Loucy (cell line): Measurements from ENCODE around the gene ZFPL1.

ENCODE experiments used
- H2AFZ ChIP-seq: fragments of 200-600 bp; sonication (generic); 2 replicates; pipeline ENCODE4 v1.6.0; 2016; ENCODE audit warnings: antibody characterized with exemption, mild to moderate bottlenecking, low read length, moderate library complexity
- H3F3A ChIP-seq: fragments of 200-600 bp; 2 replicates; pipeline ENCODE4 v1.6.0; 2016; ENCODE audit warnings: antibody characterized with exemption, low read depth, mild to moderate bottlenecking
- H3K27me3 ChIP-seq: fragments of 200-600 bp; sonication (generic); 2 replicates; pipeline ENCODE4 v1.6.1; 2014; ENCODE audit warnings: low read length, mild to moderate bottlenecking; ENCODE audit not compliant: insufficient read depth, poor library complexity, severe bottlenecking
- H3K36me3 ChIP-seq: fragments of 200-600 bp; sonication (generic); 2 replicates; pipeline ENCODE4 v1.6.1; 2016; ENCODE audit warnings: low read length; ENCODE audit not compliant: insufficient read depth
- H3K4me1 ChIP-seq: fragments of 200-600 bp; sonication (generic); 2 replicates; pipeline ENCODE4 v1.5.1; 2014; ENCODE audit warnings: low read length, mild to moderate bottlenecking; ENCODE audit not compliant: insufficient read depth, poor library complexity, severe bottlenecking
- H3K4me2 ChIP-seq: fragments of 200-600 bp; sonication (generic); 2 replicates; pipeline ENCODE4 v1.6.0; 2014; ENCODE audit warnings: antibody characterized with exemption, low read length, low read depth, mild to moderate bottlenecking; ENCODE audit not compliant: poor library complexity, severe bottlenecking
- H3K4me3 ChIP-seq: fragments of 200-600 bp; sonication (generic); 2 replicates; pipeline ENCODE4 v1.5.1; 2014; ENCODE audit warnings: low read length, mild to moderate bottlenecking, mixed read lengths; ENCODE audit not compliant: poor library complexity, severe bottlenecking
- H3K79me2 ChIP-seq: fragments of 200-600 bp; sonication (generic); 2 replicates; pipeline ENCODE4 v1.6.1; 2014; ENCODE audit warnings: low read length; ENCODE audit not compliant: insufficient read depth
- H3K9ac ChIP-seq: fragments of 200-600 bp; sonication (generic); 2 replicates; pipeline ENCODE4 v1.6.0; 2014; ENCODE audit warnings: mild to moderate bottlenecking, low read depth, low read length, moderate library complexity; ENCODE audit not compliant: poor library complexity, severe bottlenecking
- H3K9me2 ChIP-seq: fragments of 200-600 bp; sonication (generic); replicated peaks from 2 replicates; pipeline ENCODE4 v1.6.1; 2016; ENCODE audit warnings: low read depth, low read length, mixed read lengths
- H3K9me3 ChIP-seq: fragments of 200-600 bp; sonication (generic); 2 replicates; pipeline ENCODE4 v1.6.1; 2014; ENCODE audit warnings: mild to moderate bottlenecking, antibody characterized with exemption, low read length, low read depth; ENCODE audit not compliant: insufficient read depth
- H4K20me1 ChIP-seq: fragments of 200-600 bp; sonication (generic); 2 replicates; pipeline ENCODE4 v1.6.0; 2014; ENCODE audit warnings: antibody characterized with exemption, low read length, mild to moderate bottlenecking; ENCODE audit not compliant: insufficient read depth, poor library complexity, severe bottlenecking
- CTCF ChIP-seq: fragments of 200-600 bp; sonication (generic); conservative IDR thresholded peaks from 2 replicates; pipeline ENCODE4 v1.5.1; 2014; ENCODE audit warnings: mild to moderate bottlenecking, antibody characterized with exemption, low read length
- EZH2phosphoT487 ChIP-seq: fragments of 200-600 bp; IDR thresholded peaks from 2 replicates; pipeline ENCODE4 v1.6.1; 2018; ENCODE audit warnings: antibody characterized with exemption, mild to moderate bottlenecking, moderate library complexity, borderline replicate concordance

ZFPL1 gene

GRCh38 chr11:65083834-65084597 lies at the start of gene ZFPL1, which contains the start of gene CDCA5:
TSS of gene ZFPL1 (plus strand) at chr11:65084222. CDS start at chr11:65084699, 477 bp downstream.
TSS of gene CDCA5 (minus strand) at chr11:65084040. CDS start at chr11:65083978, 62 bp downstream.
- Histone ChIP-seq H3F3A (no peaks in the 10 kb centered on the region), H3K4me1 (peaks cover 30% of the 10 kb centered on the region), H3K9ac (peak within 1 kb of the TSS; percentile 87), H3K27me3 (no peaks in the 10 kb centered on the region), H2AFZ (peak within 1 kb of the TSS; percentile 68), H3K9me3 (no peaks in the 10 kb centered on the region), H3K4me3 (peak within 1 kb of the TSS; percentile 82), H3K79me2 (peaks cover 66% of the 10 kb centered on the region), H3K9me2 (no peaks in the 10 kb centered on the region), H3K4me2 (peak within 1 kb of the TSS; percentile 95), H3K36me3 (peaks cover 12% of the 10 kb centered on the region; the same call in 1 of the 2 replicates), H4K20me1 (peaks cover 14% of the 10 kb centered on the region)
- TF ChIP-seq CTCF (no peak), EZH2phosphoT487 (no peak)

- H3K4me2 ChIP-seq: no peak overlapping the region
- no peaks in the 10 kb centered on the region for H3K9me3 ChIP-seq
- no peak overlapping the region for H3K4me3 ChIP-seq
- H3K27me3 ChIP-seq: no peaks in the 10 kb centered on the region
- TF ChIP-seq CTCF: no peak
- TF ChIP-seq EZH2phosphoT487: no peak
- no peaks in the 10 kb centered on the region for H4K20me1 ChIP-seq
- H3K36me3 ChIP-seq: no peaks in the 10 kb centered on the region; the same call in 1 of the 2 replicates
- H3K9me2 ChIP-seq: no peaks in the 10 kb centered on the region
- H3K9ac ChIP-seq: no peak overlapping the region
- H2AFZ ChIP-seq: no peak overlapping the region
- no peaks in the 10 kb centered on the region for H3K4me1 ChIP-seq
- H3K79me2 ChIP-seq: no peaks in the 10 kb centered on the region
- H3F3A ChIP-seq: no peaks in the 10 kb centered on the region
These were observed 49.6 kb upstream of the ZFPL1 start for GRCh38 chr11:65034423-65034822.

GRCh38 chr11:65035579-65035978 lies 48.4 kb upstream of the ZFPL1 start:
- Histone ChIP-seq H3K9ac (no peak overlapping the region), H3K4me3 (no peak overlapping the region), H3F3A (peaks cover 6% of the 10 kb centered on the region; the same call in 1 of the 2 replicates), H2AFZ (no peak overlapping the region), H3K4me2 (no peak overlapping the region), H3K36me3 (no peaks in the 10 kb centered on the region; the same call in 1 of the 2 replicates), H3K9me2 (no peaks in the 10 kb centered on the region), H3K9me3 (no peaks in the 10 kb centered on the region), H3K27me3 (no peaks in the 10 kb centered on the region), H4K20me1 (no peaks in the 10 kb centered on the region), H3K79me2 (no peaks in the 10 kb centered on the region), H3K4me1 (peaks cover 7% of the 10 kb centered on the region)
- TF ChIP-seq EZH2phosphoT487: no peak
- no peak for TF ChIP-seq CTCF
